ENCODE data around the gene CEND1.
"Not testable (repeated sequence)": the region's sequence is repeated elsewhere in the genome, so short reads cannot be mapped to it uniquely, and the experiment has no call there.

Gene CEND1

GRCh38 chr11:742571-743201 lies 47.2 kb downstream of the CEND1 start:
- Histone ChIP-seq H3K9me3 (ENCODE audit: control insufficient read depth, insufficient read depth, low read length) (no peaks in the 10 kb centered on the region), H3K36me3 (ENCODE audit: insufficient read depth, low read length) (no peaks in the 10 kb centered on the region), H3K9ac (ENCODE audit: low read depth, low read length) (no peak overlapping the region), H3K4me1 (ENCODE audit: insufficient read depth, low read length) (peaks cover 4% of the 10 kb centered on the region; the same call in 1 of the 2 replicates)

DNA sequence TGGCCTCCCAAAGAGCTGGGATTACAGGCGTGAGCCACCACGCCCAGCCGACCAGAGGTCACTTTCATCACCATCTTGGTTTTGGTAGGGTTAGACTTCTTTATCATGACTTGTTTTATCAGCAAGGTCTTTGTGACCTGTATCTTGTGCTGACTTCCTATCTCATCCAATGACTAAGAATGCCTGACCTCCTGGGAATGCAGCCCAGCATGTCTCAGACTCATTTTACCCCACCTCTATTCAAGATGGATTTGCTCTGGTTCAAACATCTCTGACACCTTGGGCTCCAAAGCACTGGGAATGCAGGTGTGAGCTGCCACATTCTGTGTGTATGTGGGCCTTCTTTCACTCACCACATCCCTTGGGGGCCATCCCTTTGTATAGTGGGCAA lies 47.7 kb downstream of the CEND1 start:
- H3K9ac ChIP-seq (ENCODE audit: low read depth, low read length) = no peak overlapping the region
- H3K36me3 ChIP-seq (ENCODE audit: insufficient read depth, low read length) = no peaks in the 10 kb centered on the region
- H3K9me3 ChIP-seq (ENCODE audit: control insufficient read depth, insufficient read depth, low read length) = no peaks in the 10 kb centered on the region
- H3K4me1 ChIP-seq (ENCODE audit: insufficient read depth, low read length) = peaks cover 4% of the 10 kb centered on the region; the same call in 1 of the 2 replicates

DNA sequence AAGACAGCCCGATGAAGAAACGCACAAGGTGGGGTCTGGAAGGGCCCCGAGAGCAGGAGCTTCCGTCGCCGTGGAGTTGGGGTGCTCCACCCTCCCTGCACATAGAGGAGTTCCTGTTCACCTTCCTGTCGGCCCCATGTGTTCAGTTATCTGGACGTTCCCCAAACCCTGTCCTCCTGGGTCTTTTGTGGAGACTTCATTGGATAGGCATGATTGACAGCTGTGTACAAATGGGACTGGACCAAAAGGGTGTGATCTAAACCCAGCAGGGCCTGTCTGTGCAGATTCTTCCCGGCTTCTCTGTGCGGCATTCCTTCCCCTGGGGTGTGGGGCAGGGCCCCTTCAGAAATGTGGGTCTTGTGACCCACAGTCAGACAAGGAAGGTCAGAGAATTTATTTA lies 52.0 kb downstream of the CEND1 start:
- H3K4me1 ChIP-seq (ENCODE audit: insufficient read depth, low read length); H3K9ac ChIP-seq (ENCODE audit: low read depth, low read length); H3K36me3 ChIP-seq (ENCODE audit: insufficient read depth, low read length); H3K9me3 ChIP-seq (ENCODE audit: control insufficient read depth, insufficient read depth, low read length): not testable (repeated sequence)

- Histone ChIP-seq H3K4me1 (ENCODE audit: insufficient read depth, low read length) (no peaks in the 10 kb centered on the region), H3K36me3 (ENCODE audit: insufficient read depth, low read length) (no peaks in the 10 kb centered on the region), H3K9me3 (ENCODE audit: control insufficient read depth, insufficient read depth, low read length) (no peaks in the 10 kb centered on the region), H3K9ac (ENCODE audit: low read depth, low read length) (no peak overlapping the region)
These were observed 52.5 kb downstream of the CEND1 start for GRCh38 chr11:737366-737765.
